Measurements from ENCODE around the gene SUGP2.

Gene SUGP2

DNA sequence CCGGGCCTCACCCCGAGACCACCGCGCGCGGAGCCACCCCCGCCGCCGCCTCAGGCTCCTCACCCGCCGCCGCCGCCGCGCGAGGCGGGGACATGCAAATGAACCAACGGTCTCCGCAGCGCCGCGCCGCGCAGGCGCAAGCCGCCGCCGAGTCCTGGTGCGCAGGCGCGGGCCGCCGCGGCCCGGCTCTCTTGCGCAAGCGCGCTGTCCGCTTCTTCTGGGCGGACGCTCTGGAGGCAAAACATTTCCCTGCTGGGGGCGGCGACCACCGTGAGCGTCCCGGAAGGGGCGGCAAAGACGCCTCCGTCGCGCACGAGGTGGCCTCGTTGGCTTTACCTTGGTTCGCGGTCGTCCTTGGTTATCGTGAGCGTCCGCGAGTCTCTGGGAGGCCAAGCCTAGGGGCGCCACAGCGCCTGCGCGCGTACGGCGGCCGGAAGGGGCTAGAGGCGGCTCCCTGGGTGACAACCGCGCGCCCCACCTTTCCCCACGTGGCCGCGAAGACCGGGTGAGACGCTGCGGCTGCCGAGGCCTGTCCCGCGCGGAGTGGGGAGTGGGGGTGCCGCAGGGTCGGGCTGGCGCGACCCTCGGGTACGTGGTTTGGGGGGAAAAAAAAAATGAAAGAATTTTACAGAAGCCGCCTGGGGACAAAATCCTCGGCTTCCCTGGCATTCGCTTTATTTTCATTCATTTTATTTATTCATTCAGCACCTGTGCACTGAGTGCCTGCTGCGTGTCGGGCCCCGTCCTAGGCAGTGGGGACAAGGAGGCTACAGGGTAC, at the start of gene SUGP2, which contains the start of gene ARMC6:
Gene SUGP2 (minus strand): TSS at position 92 of the 778 bp plus-strand sequence. CDS start 2,446 bp downstream, outside the sequence.
Gene ARMC6 (plus strand): TSS at position 178 of the 778 bp plus-strand sequence. CDS start 607 bp downstream, outside the sequence.
- peak; percentile 99 for DNase-seq (ENCODE audit: low spot score)

DNA sequence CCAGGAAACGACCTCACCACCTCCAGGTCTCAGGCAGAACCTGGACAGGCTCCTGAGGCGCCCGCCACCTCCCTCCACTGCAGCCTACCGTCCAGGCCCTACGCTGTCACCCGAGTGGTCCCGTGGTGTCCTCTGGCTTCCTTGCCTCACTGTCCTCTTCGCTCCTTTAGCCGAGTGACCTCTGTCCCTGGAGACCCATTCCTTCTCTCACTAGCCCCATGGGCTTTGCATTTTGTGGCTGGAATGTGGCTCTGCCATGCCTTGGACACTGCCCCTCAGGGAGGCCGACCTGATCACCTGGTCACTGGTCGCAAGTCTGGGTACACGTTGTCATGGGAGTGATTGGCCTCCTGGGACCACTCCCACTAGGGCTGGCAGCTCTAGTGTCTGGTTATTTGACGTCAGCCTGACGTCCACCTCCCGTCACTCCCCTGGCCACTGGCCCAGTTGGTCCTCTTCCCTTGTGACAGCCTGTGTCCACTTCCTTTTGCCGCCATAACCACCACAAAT, 48.4 kb upstream of the SUGP2 start:
- no peak for DNase-seq (ENCODE audit: low spot score)

DNA sequence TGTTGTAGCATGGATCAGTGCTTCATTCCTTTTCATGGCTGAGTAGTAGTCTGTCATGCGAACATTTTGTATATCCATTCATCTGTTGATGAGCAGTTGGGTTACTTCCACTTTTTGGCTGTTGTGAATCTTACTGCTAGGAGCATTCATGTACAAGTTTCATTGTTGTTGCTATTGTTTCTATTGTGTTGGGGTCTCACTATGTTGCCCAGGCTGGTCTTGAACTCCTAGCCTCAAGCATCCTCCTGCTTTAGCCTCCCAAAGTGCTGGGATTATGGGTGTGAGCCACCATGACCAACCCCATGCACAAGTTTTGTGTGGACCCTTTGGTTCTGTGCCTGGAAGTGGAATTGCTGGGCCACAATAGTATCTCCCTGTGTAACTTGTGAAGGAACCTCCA, 46.3 kb upstream of the SUGP2 start:
- no peak for DNase-seq (ENCODE audit: low spot score)

DNA sequence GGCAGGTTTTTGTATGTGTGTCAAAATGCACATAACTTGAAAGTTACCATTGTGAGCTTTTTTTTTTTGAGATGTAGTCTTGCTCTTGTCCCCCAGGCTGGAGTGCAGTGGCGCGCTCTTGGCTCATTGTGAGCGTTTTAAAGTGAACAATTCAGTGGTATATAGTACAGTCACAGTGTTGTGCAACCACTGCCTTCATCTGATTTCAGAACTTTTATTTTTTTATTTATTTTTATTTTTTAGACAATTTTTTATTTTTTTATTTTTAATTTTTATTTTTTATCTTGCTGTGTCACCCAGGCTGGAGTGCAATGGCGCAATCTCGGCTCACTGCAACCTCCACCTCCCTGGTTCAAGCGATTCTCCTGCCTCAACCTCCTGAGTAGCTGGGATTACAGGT, 45.5 kb upstream of the SUGP2 start:
- no peak for DNase-seq (ENCODE audit: low spot score)

DNA sequence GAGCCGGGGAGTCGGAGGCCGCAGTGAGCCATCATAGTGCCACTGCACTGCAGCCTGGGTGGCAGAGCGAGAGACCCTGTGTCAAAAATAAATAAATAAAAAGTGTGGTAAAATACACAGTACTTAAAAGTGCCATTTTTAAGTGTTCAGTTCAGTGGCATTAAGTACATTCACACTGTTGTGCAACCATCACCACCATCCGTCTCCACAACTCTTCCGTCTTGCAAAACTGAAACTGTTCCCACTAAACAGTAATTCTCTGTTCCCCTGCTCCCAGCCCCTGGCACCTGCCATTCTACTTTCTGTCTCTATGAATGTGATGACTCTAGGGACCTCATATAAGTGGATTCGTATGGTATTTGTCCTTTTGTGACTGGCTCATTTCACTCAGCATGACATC, 43.8 kb upstream of the SUGP2 start:
- no peak for DNase-seq (ENCODE audit: low spot score)

DNA sequence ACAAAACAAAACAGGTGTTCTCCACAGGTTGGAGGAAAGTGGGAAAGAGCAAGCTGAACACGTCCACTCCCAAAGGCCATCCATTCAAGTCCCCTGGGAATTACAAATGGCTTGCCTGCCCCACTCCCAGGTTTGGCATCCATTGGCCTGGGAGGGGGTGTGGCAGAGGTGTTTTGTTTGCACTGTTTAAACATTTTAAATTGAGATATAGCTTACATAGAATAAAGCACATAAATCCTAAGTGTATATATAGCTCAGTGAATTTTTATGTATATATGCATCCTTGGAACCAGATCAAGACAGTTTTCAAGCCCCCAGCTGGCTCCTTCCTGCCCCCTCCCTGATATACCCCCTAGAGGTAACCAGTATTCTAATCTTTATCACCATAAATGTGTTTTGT, 43.2 kb upstream of the SUGP2 start:
- no peak for DNase-seq (ENCODE audit: low spot score)

DNA sequence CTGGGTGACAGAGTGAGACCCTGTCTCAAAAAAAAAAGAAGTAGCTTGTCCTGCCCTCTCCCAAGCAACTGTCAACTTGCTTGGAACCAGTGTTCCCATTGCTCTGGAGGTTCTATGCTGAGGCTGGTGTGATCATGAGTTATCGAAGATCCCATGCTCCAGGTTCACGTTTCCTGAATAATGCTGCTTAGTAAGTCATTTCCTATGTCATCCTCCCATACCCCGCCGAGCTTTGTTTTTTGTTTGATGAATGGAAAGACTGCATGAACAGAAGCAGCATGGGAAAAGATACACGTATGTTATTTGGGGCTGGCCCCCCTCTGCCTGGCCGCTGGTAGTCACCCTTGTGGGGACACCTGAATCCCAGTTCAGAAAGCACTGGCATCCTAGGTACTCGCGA, 41.8 kb upstream of the SUGP2 start:
- no peak for DNase-seq (ENCODE audit: low spot score)

DNA sequence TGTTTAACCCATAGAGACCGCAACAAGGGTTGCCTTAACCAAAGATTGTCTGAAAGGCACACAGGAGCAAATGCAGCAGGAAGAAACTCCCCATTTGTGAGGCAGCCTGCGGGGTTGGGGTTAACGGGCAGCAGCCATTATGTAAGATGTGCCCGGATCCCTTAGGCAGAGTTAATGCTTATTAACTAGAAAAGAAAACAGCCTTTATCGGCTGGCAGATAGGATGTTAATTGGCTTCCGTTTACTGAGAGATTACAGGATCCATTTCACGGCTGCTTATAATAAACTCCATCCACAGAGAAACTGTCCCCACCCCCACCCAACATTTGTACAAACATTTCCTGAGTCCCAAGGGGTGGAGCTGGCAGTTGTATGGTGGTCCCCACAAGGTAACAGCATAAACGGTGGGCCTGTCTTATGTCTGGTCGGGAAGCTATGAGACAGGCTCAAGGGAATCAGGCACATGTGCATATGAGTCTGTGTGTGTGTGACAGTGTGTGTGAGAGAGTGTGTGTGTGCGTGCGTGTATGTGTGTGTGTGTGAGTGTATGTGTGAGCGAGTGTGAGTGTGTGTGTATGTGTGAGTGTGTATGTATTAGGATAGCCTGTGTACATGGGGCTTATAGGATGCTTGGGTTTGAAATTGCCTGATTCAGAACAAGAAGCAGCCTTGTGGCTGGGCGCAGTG, 41.0 kb upstream of the SUGP2 start:
- no peak for DNase-seq (ENCODE audit: low spot score)

DNA sequence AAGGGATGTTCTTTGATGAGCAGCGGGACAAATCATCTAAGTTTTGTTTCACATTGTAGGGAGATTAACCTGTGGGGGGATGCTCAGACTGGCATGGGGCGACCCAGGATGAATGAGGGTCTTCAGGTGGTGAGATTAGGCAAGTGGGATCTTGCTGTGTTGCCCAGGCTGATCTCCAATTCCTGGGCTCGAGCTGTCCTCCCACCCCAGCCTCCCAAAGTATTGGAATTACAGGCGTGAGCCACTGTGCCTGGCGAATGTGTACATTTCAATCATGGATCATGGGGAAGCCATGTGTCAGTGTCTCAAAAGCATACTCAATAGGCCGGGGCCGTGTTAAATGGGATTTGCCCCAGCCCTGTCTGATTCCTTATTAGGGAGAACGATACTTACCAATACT, 38.6 kb upstream of the SUGP2 start:
- DNase-seq (ENCODE audit: low spot score): no peak

DNA sequence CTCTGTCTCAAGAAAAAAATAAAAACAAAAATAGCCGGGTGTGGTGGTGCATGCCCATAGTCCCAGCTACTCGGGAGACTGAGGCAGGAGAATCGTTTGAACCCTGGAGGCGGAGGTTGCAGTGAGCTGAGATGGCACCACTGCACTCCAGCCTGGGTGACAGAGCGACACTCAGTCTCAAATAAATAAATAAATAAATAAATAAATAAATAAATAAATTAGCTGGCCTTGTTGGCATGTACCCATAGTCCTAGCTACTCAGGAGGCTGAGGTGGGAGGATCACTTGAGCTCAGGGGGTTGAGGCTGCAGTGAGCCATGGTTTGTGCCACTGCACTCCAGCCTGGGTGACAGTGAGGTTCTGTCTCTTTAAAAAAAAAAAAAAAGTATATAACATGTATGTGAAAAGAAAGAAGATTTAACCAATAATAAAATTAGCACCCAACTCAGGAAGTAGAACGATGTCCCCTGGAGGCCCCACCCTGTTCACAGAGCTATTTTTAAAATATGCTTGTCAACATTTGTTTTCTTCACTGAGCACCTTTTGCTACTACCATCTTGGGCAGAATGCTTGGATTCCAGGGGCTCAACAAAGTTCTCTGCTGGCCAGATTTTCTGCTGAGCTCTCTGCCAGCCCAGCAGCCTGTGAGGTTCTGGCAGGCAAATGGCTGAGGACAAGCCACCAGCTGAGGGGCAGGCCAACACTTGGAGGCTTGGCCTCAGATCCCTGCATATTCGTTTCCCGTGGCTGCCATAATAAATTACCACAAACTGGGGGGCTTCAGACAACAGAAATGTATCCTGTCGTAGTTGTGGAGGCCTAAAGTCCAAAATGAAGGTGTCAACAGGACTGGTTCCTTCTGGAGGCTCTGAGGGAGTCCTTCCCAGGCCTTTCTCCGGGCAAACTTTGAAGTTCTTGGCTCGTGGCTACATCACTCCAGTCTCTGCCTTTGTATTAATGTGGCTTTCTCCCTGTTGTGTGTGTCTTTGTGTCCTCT, 35.6 kb upstream of the SUGP2 start:
- DNase-seq (ENCODE audit: low spot score): no peak

DNA sequence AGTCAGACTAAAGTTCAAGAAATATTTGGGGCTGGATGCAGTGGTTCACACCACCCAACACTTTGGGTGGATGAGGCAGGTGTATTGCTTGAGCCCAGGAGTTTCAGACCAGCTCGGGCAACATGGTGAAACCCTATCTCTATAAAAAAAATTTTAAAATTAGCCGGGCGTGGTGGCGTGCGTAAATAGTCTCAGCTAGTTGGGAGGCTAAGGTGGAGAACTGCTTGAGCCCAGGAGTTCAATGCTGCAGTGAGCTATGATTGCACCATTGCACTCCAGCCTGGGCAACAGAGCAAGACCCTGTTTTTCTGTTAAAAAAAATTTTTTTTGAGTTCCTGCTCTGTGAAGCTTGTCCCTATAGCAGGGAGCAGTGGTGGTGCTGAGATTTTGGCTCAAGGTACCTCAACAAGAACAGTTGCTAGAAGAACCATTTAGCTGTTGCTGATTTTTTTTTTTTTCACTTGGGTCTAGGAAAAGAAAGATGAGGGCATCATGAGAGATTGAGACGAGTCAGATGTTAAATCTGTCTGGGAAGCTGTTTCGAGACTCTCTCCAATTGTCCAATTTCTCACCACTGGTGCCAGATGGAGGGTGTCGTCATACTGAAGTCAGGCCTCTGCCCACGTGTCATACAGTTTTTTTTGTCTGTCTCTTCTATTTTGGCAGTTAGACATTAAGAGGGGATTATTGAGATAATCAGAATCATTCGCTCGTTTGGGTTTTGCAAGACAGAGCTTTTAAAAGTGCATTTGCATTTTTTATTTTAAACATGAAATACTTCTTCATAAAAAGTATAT, 34.2 kb upstream of the SUGP2 start:
- DNase-seq (ENCODE audit: low spot score): no peak

DNA sequence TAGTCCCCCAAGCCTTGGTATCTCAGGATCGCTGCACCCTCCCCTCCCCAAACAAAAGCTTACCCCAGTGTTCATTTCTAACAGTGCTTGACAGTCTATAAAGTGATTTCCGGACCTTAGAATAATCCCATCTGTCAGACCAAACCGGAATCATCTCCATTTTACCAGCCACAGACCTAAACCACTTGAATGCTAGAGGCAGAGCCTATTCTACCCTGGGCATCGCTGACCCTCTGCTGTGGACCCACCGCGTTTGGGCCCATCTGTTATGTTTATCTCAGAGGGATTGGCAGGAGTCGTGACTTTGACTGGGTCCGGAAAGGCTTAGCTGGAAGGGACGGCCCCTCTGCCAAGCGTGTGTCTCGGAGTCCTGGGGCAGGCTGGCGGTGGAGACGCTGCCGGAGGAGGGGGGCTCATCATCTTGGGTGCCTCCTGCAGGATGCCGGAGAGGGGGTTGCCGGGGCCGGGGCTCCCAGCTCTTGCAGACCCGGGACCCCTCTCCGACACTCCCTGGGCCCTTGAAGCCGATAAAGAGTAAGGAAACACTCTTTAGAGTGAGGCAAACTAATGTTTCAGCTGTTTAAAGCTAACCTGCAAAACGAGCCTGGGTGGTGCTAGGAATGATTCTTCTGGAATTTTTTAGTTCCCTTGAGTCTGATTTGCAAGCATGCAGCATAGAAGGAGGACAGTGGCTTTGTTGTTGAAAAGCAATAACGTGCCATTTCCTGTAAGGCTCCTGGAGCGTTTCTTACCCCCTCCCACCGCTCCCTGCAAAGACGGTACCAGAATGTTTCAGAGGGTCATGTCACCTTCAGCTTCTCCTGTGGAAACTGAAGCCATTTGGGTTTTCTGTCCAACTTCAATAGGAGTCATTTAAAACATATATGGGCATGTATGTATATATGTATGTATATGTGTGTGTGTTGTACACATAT, 31.8 kb upstream of the SUGP2 start:
- DNase-seq (ENCODE audit: low spot score): no peak

DNA sequence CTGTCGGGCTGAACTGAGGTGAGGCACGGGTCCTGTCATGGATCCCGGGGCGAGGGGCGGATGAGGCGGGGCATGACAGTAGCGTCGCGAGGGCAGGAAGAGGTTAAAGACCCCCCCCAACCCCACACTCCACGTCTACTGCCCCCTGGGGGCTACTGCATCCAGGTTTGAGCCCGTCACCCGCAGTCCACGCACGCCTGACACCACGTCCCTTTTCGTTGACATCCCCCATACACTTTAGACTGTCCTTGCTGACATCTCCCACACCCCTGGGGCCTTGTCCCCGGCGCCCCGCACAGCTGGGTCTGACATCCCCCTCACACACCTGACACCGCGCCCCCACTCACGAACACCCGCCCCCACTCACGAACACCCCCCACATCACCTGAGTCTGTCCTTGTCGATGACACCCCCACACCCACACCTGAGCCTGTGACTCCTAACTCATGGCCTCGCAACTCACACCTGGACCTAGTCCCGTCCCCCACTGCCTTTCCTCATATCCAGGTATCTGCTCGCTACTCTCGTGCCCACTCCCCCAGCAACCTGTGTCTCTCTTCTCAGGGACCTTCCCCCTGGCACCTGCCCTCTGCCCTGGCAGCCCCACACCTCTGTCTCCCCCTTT, 30.9 kb upstream of the SUGP2 start:
- DNase-seq (ENCODE audit: low spot score): peak; percentile 88

DNA sequence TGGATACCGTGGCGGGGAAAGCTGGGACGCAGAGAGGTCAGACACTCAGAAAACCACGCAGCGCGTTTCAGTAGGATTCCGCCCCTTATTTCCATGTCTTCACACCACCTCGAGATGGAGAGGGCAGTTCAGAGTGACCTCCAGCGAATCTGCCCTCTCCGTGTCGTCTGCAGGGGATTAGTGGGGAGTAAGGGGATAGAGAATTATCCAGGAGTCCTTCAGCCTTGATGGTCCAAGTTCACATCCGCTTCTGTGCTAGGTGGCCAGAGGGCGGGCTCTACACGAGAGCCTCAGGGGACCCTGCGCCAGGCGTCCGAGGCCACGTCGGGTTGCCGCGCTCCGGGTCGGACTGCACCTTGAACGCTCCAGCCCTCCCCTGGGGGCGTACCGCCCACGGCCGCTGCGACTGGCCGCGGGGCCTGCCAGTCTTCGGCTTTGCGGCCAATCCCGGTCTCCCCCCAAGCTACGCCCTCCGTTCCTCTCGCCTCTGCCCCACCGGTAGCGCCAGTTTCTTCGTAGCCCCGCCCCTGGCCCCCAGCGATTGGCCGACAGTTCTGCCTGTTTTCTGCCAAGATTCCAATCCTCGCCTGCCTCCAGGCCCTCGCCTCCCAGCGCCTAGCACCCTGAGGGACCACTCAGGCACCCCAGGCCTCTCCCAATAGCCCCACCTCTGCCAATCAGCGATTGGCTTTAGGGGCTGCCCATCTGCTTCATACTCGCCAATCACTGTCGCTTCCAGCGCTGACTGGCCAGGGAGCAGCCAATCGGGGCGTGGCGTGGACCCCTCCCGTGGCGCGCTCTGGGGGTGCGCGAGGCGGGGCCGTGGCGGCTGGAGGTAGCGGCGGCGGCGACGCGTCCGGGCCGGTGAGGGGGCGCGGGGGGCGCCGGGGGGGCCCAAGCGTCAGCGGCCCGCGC, 30.1 kb upstream of the SUGP2 start, which contains the start of gene SLC25A42:
Gene SLC25A42 (plus strand): TSS at position 812 of the 915 bp plus-strand sequence. CDS start 32,131 bp downstream, outside the sequence.
- peak; percentile 100 for DNase-seq (ENCODE audit: low spot score)

DNA sequence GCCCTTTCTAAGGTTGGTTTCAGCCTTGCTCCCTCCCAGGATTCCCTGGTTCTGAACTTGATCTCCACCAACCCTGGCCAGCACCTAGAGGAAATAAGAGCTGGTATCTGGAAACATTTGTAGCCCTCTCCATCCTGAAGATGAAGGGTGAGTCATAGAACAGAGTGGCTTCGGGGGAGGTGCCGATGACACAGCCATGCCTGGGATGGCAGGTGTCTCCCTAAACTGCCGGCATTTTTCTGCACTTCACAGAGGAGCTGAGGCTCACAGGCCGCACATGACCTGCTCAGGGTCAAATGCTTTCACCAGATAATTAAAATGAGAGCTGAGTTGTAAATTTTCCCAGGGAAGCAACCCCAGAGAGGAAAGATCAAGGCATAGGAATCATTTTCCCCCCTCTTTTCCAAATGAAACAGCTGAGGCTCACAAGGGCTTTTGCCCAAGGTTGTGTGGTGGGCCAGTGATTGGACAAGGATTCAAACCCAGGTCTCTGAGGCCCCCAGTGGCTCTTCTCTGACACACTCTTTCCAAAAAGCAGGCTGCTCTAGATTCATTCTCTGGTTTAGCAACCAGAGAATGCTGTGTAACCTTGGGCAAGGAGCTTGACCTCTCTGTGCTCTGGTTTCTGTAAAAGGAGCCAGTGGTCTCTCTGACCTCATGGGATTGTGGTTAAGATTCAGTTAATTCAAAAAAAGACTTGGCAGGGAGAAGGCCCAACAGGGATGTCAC, 29.3 kb upstream of the SUGP2 start:
- no peak for DNase-seq (ENCODE audit: low spot score)

DNA sequence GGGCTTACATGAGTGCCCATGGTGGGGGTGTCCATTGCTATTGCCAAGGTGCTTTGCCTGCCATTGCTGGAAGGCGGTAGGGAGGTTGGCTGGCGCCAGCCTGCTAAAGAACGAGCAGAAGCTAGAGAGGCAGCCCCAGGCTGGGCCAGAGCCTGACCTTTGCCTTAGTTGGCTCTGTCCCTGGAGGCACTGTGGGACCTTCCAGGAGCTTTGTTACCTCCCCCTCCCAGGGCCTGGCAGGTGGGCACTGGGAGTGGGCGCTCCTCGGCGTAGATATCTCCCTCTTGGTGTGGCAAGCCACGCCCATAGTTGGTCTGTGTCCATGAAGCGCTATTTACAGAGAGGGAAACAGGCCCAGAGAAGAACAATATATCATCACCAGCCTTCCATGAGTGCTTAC, 28.2 kb upstream of the SUGP2 start:
- no peak for DNase-seq (ENCODE audit: low spot score)

DNA sequence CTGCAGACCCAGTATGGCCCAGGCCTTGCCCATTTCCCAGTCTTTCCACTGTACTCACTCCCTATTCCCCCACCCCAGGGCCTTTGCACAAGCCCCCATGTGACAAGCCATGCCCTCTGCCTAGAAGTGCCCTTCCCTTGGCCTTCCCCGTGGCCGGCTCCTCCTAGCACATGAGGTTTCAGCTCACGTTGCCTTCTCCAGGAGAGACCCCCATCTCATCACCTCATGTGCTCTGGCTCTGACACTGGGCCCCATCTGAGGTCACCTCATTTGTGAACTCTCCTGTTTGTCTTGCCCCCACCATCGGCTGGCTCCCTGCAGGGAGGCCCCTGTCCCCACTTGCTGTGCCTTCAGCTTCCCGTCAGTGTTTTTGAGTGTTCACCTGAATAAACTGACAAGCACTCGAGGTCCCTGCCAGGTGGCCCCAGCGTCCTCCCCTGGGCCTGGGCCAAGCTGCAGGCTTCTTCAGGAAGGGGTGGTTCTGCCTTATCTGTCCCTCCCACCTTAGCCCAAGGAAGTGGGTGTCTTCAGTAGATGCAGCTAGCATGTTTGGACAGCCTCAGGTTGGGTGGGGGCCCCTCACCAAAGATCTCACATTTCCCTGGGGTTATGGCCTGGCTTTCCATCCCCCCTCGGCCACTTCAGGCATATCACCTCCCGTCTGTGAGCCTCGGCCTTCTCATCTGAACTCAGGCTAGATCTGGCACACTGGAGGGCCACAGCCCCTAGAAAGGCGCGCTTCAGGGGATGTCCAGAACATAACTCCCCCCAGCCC, 26.7 kb upstream of the SUGP2 start:
- DNase-seq (ENCODE audit: low spot score): no peak

Measured in HuH-7 (cell line).